ENCODE results near the gene SUPT20HL1.

DNA sequence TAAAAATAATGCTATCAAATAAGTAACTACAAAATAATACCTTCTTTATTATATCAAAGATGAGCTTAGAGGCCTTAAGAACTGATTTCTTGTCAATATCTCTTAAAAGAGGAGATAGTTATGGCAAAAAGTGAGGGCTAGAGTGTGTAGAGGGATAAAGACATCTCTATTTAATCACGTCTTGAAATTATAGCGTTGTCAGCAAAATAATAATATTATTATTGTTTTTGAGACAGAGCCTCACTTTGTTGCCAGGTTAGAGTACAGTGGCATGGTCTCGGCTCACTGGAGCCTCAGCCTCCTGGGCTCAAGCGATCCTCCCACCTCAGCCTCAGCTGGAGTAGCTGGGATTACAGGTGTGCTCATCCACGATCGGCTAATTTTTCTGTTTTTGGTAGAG, 18.3 kb downstream of the SUPT20HL1 start:
- TF ChIP-seq CTCF (IDR thresholded peaks at IDR 0.05) (no peak), POLR2A (IDR thresholded peaks at IDR 0.05) (no peak), POLR2AphosphoS5 (IDR thresholded peaks at IDR 0.05) (no peak)
